Left lung (tissue), 10 donors: Measurements from ENCODE around the gene AK3. TPM values are rescaled to one million over a fixed set of nuclear protein-coding genes. Genes with fewer than 3 reads are reported as not detected.

Experiments used
- ATAC-seq: fragments of 200-7000 bp; cut with Tn5 transposase; one replicate; pipeline ENCODE4 v1.9.1; 2020; ENCODE audit warnings: moderate library complexity
- DNase-seq, 4 donors: peaks; one replicate each; pipeline ENCODE4 v3.0.0-alpha.2; 2013 to 2020
- H3K27ac ChIP-seq, 2 donors: fragments of 200-600 bp; sonication (generic) in 1 of 2; one replicate each; pipeline versions ENCODE4 v1.5.0 to v1.8.0; 2020 to 2021
- H3K27me3 ChIP-seq, 2 donors: fragments of 200-600 bp; sonication (generic) in 1 of 2; one replicate each; pipeline versions ENCODE4 v1.5.0 to v1.8.0; 2020 to 2021
- H3K36me3 ChIP-seq, 2 donors: fragments of 200-600 bp; sonication (generic) in 1 of 2; one replicate each; pipeline versions ENCODE4 v1.5.0 to v1.8.0; 2020 to 2021
- H3K4me1 ChIP-seq, 2 donors: fragments of 200-600 bp; one replicate each; pipeline ENCODE4 v1.8.0; 2021
- H3K4me3 ChIP-seq, 2 donors: fragments of 200-600 bp; sonication (generic) in 1 of 2; one replicate each; pipeline versions ENCODE4 v1.5.0 to v1.8.0; 2020 to 2021; ENCODE audit warnings: mild to moderate bottlenecking in 1 of 2
- H3K9me3 ChIP-seq, 2 donors: fragments of 200-600 bp; sonication (generic) in 1 of 2; one replicate each; pipeline versions ENCODE4 v1.5.0 to v1.8.0; 2020 to 2021
- CTCF ChIP-seq, 2 donors: fragments of 200-600 bp; sonication (generic) in 1 of 2; IDR thresholded peaks; one replicate each; pipeline versions ENCODE4 v1.5.0 to v1.8.0; 2021; ENCODE audit warnings: antibody characterized with exemption in 2 of 2
- intact Hi-C, 2 donors: fragments of 100-400 bp; cut with DNase I; formaldehyde crosslinking; loops; one replicate each; pipeline versions ENCODE4 v1.11.2 to v1.14.2; 2022
- polyA plus RNA-seq, 6 donors: library from polyadenylated mRNA; unstranded; fragments of 120-200 nt; gene quantifications; one replicate each; pipeline ENCODE4 v1.2.1, GENCODE V29; 2013; ENCODE audit not compliant: insufficient read length in 6 of 6
- total RNA-seq, 2 donors: library from RNA; stranded (reverse); fragmentation: NEBNext Ultra II Directional; extraction: Animal tissue kit (Norgen Biotek cat#: 25700); gene quantifications; one replicate each; pipeline ENCODE4 v1.2.1, GENCODE V29; 2021
- donor health status: DM: no; HTN: yes; CAD: no.
- donor health status: DM: no; HTN: no; CAD: no.

Gene AK3
- total and polyA plus RNA-seq, 8 donors: 44.8 to 78.6 (median 67.7) TPM

- H3K36me3 ChIP-seq: no peaks in the 10 kb centered on the region
- peak overlapping the region; percentile 90 to 99 for H3K4me3 ChIP-seq
- peak; percentile 33 to 79 (median 50) for DNase-seq
- H3K4me1 ChIP-seq: peaks cover 4 to 24% of the 10 kb centered on the region in 2 donors
- intact Hi-C loops: no loop called here
- no peaks in the 10 kb centered on the region for H3K9me3 ChIP-seq
- peak; percentile 60 for ATAC-seq
- H3K27me3 ChIP-seq: no peaks in the 10 kb centered on the region
- peak overlapping the region; percentile 87 to 94 for H3K27ac ChIP-seq
- no peak for TF ChIP-seq CTCF (IDR thresholded peaks at IDR 0.05)
Measured at GRCh38 chr9:4741365-4742089, 525 bp upstream of the AK3 start.

DNA sequence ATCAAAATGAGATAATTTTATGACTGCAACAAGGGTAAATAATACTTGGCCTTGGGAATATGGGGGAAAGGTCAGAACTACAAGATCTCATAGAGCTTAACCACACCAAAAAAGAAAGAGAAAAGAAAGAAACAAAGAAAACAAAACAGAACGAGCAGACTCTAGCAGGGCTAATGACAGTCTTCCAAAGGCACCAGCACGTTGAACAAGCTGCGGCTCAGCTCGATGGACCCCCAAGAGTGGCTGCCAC, 689 bp downstream of the AK3 start:
- Histone ChIP-seq H3K9me3 (no peaks in the 10 kb centered on the region), H3K27me3 (no peaks in the 10 kb centered on the region), H3K36me3 (no peaks in the 10 kb centered on the region), H3K27ac (peak overlapping the region; percentile 87 to 94), H3K4me3 (peak overlapping the region; percentile 90 to 99), H3K4me1 (peaks cover 4 to 24% of the 10 kb centered on the region in 2 donors)
- intact Hi-C loops: no loop called here
- DNase-seq: peak in 1 of 4 donors; percentile 48
- no peak for TF ChIP-seq CTCF (IDR thresholded peaks at IDR 0.05)
- ATAC-seq: no peak

- DNase-seq (peak in 1 of 4 donors; percentile 11), ATAC-seq (no peak)
- Histone ChIP-seq H3K4me1 (peaks cover 4 to 24% of the 10 kb centered on the region in 2 donors), H3K9me3 (no peaks in the 10 kb centered on the region), H3K4me3 (peak overlapping the region; percentile 90 to 99), H3K27ac (peak overlapping the region; percentile 87 to 94), H3K36me3 (no peaks in the 10 kb centered on the region), H3K27me3 (no peaks in the 10 kb centered on the region)
- intact Hi-C loops: no loop called here
- no peak for TF ChIP-seq CTCF (IDR thresholded peaks at IDR 0.05)
Measured at GRCh38 chr9:4739587-4740387, 1.2 kb downstream of the AK3 start.

DNA sequence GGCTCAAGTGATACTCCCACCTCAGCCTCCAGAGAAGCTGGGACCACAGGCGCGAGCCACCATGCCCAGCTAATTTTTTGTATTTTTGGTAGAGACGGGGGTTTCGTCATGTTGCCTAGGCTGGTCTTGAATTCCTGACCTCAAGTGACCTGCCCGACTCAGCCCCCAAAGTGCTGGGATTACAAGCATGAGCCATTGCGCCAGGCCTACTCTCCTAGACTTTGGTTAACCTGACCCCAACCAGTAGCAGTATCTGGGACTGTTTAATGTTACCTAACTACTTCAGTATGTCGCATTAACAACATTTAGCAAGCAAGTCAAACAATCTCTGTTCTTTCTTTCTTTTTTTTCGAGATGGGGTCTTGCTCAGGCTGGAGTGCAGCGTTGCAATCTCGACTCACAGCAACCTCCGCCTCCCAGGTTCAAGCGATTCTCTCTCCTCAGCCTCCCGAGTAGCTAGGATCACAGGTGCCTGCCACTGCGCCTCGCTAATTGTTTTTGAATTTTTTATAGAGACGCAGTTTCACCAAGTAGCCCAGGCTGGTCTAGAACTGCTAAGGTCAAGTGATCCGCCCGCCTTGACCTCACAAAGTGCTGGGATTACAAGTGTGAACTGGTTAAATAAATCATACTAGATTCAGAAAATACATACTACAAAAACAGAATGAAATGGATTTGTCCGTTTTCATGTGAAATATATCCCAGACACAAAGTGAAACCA, 2.0 kb downstream of the AK3 start:
- H3K27ac ChIP-seq: no peak overlapping the region
- no peaks in the 10 kb centered on the region for H3K9me3 ChIP-seq
- H3K4me1 ChIP-seq: peaks cover 4 to 27% of the 10 kb centered on the region in 2 donors
- H3K27me3 ChIP-seq: no peaks in the 10 kb centered on the region
- H3K4me3 ChIP-seq: peak overlapping the region; percentile 90 to 99
- DNase-seq (no peak), ATAC-seq (no peak)
- TF ChIP-seq CTCF (IDR thresholded peaks at IDR 0.05): no peak
- intact Hi-C loops: no loop called here
- H3K36me3 ChIP-seq: no peaks in the 10 kb centered on the region

DNA sequence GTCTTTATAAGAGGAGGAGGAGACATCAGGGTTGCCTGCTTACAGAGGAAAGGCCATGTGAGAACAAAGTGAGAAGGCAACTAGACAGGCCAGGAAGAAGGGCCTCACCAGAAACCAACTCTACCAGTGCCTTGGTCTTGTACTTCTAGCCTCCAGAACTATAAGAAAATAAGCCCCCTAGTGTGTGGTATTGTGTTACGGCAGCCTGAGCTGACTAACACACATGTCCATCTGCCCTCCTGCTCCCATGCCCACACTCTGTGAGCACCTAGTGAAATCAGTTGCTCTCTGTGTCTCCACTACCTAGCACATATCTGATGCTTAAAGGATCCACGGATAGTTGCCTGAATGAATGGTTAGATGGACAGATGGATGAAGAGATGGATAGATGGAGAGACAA, 6.9 kb downstream of the AK3 start:
- intact Hi-C loops: no loop called here
- H3K4me1 ChIP-seq: peaks cover 4 to 13% of the 10 kb centered on the region in 2 donors
- TF ChIP-seq CTCF (IDR thresholded peaks at IDR 0.05): no peak
- ATAC-seq (no peak), DNase-seq (no peak)
- H3K27me3 ChIP-seq: no peaks in the 10 kb centered on the region
- no peak overlapping the region for H3K4me3 ChIP-seq
- no peaks in the 10 kb centered on the region for H3K9me3 ChIP-seq
- H3K27ac ChIP-seq: no peak overlapping the region
- no peaks in the 10 kb centered on the region for H3K36me3 ChIP-seq
